BE2C (cell line): ENCODE results near the gene VPS37D. TPM values are rescaled to one million over a fixed set of nuclear protein-coding genes. Genes with fewer than 3 reads are reported as not detected.
"Not testable (repeated sequence)": the region's sequence is repeated elsewhere in the genome, so short reads cannot be mapped to it uniquely, and the experiment has no call there.

ENCODE experiments used
- DNase-seq: peaks from one replicate; pipeline ENCODE4 v3.0.0-alpha.2; 2020
- H3K27me3 ChIP-seq: fragments of 250-450 bp; sonication (Bioruptor Pico); 2 replicates; pipeline ENCODE4 v1.5.1; 2020; ENCODE audit warnings: mild to moderate bottlenecking
- H3K36me3 ChIP-seq: fragments of 250-450 bp; sonication (Bioruptor Pico); 2 replicates; pipeline ENCODE4 v1.5.1; 2020; ENCODE audit warnings: mild to moderate bottlenecking
- H3K4me1 ChIP-seq: fragments of 250-450 bp; sonication (Bioruptor Pico); 2 replicates; pipeline ENCODE4 v1.5.1; 2020
- H3K4me3 ChIP-seq: 2 replicates; pipeline ENCODE4 v1.5.1; 2011; ENCODE audit warnings: low read depth, low read length
- H3K9me3 ChIP-seq: fragments of 250-450 bp; sonication (Bioruptor Pico); 2 replicates; pipeline ENCODE4 v1.5.1; 2020
- CTCF ChIP-seq: IDR thresholded peaks from 2 replicates; pipeline ENCODE4 v1.5.1; 2012; ENCODE audit warnings: mild to moderate bottlenecking, low read depth, low read length
- polyA plus RNA-seq: library from polyadenylated mRNA; unstranded; fragments of >200 nt; gene quantifications from one replicate; pipeline ENCODE4 v1.2.1, GENCODE V29; 2012; ENCODE audit warnings: low read depth, missing spikeins; ENCODE audit not compliant: insufficient read length, insufficient read depth

Gene VPS37D
- 0.80 TPM for polyA plus RNA-seq

- Histone ChIP-seq H3K9me3 (no peaks in the 10 kb centered on the region), H3K4me3 (peak within 1 kb of the TSS; percentile 49), H3K36me3 (no peaks in the 10 kb centered on the region), H3K27me3 (0 out of 2 replicates have a peak, but pooled peaks cover 3% of the 10 kb centered on the region), H3K4me1 (no peaks in the 10 kb centered on the region)
- peak; percentile 92 for DNase-seq
- TF ChIP-seq CTCF, result peak; percentile 58
Observed at GRCh38 chr7:73667344-73668102, at the start of gene VPS37D. VPS37D (plus strand) TSS chr7:73667831; CDS start chr7:73667959, 128 bp downstream.

GRCh38 chr7:73618538-73618937 lies 49.1 kb upstream of the VPS37D start:
- no peak for DNase-seq
- H3K4me3 ChIP-seq, result no peak overlapping the region
- TF ChIP-seq CTCF, result no peak

GRCh38 chr7:73619394-73619793 lies 48.2 kb upstream of the VPS37D start:
- not testable (repeated sequence) for DNase-seq, H3K4me1 ChIP-seq, H3K9me3 ChIP-seq

More at GRCh38 chr7:73618538-73618937, 49.1 kb upstream of the VPS37D start:
- Histone ChIP-seq H3K27me3 (peaks cover 16% of the 10 kb centered on the region), H3K9me3 (no peaks in the 10 kb centered on the region), H3K4me1 (no peaks in the 10 kb centered on the region; the same call in 1 of the 2 replicates), H3K36me3 (no peaks in the 10 kb centered on the region)

GRCh38 chr7:73621168-73622063 lies 46.2 kb upstream of the VPS37D start:
- H3K4me1 ChIP-seq, result no peaks in the 10 kb centered on the region
- H3K36me3 ChIP-seq, result no peaks in the 10 kb centered on the region
- H3K9me3 ChIP-seq, result no peaks in the 10 kb centered on the region
- no peak overlapping the region for H3K4me3 ChIP-seq
- H3K27me3 ChIP-seq, result peaks cover 31% of the 10 kb centered on the region
- no peak for TF ChIP-seq CTCF
- DNase-seq, result no peak

More at GRCh38 chr7:73619394-73619793, 48.2 kb upstream of the VPS37D start:
- H3K36me3 ChIP-seq, H3K4me3 ChIP-seq: not testable (repeated sequence)
- peaks cover 24% of the 10 kb centered on the region for H3K27me3 ChIP-seq

- Histone ChIP-seq H3K4me3 (no peak overlapping the region), H3K4me1 (no peaks in the 10 kb centered on the region), H3K9me3 (no peaks in the 10 kb centered on the region), H3K36me3 (no peaks in the 10 kb centered on the region), H3K27me3 (peaks cover 33% of the 10 kb centered on the region)
- no peak for DNase-seq
- no peak for TF ChIP-seq CTCF
Observed at GRCh38 chr7:73622527-73622908, 45.1 kb upstream of the VPS37D start.

- DNase-seq, result no peak
- Histone ChIP-seq H3K27me3 (peaks cover 40% of the 10 kb centered on the region), H3K4me3 (no peak overlapping the region), H3K9me3 (no peaks in the 10 kb centered on the region), H3K36me3 (no peaks in the 10 kb centered on the region), H3K4me1 (no peaks in the 10 kb centered on the region)
- TF ChIP-seq CTCF, result no peak
Observed at GRCh38 chr7:73622909-73623797, 44.5 kb upstream of the VPS37D start.
